Measurements from ENCODE around the gene RIOK1.

The RIOK1 gene

DNA sequence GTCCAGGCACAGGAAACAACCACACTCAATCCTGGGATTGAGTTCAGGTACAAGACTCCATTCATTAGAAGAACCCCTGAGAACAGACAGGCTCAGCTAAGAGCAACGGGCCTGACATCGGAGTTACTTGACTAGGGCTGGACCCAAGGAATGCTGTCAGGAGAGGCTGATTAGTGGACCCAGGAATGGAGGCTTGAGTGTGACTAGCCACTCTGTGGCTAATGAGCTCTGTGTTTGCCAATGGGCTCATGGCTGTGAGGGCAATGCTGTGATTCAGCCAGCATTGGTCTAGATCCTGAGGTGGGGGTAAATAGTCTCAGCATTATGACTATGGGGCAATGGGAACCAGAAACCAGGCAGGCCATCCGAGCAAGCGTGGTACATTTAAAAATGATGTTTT is 71.8 kb downstream of the RIOK1 start:
- Histone ChIP-seq H3K9me3 (no peaks in the 10 kb centered on the region), H3K27me3 (no peaks in the 10 kb centered on the region), H3K4me1 (no peaks in the 10 kb centered on the region), H3K4me3 (ENCODE audit: low read depth, low read length) (no peak overlapping the region), H3K36me3 (no peaks in the 10 kb centered on the region)
- DNase-seq = no peak
- TF ChIP-seq CTCF (IDR thresholded peaks at IDR 0.05; ENCODE audit: low read depth, low read length) = no peak

DNA sequence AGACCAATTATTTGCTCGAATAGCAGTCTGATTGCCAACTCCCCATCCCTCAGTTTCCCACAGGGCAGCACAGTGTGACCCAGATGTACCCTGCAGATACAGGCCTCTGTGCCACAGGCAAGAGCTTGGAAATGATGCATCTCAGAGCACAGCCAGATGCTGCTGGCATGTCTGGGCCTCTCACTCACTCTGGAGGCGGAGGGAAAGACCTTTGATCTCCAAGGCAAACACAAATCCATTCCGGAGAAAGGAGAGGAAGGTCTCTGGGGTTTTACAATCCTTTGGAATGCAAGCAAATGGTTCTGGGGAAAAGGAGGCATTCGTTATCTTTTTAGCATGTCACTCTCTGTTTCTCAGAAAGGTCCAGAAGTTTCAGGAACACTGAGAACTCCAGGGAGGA is 74.2 kb downstream of the RIOK1 start:
- DNase-seq = no peak
- Histone ChIP-seq H3K9me3 (no peaks in the 10 kb centered on the region), H3K4me3 (ENCODE audit: low read depth, low read length) (no peak overlapping the region), H3K4me1 (no peaks in the 10 kb centered on the region), H3K27me3 (no peaks in the 10 kb centered on the region), H3K36me3 (no peaks in the 10 kb centered on the region)
- TF ChIP-seq CTCF (IDR thresholded peaks at IDR 0.05; ENCODE audit: low read depth, low read length) = no peak

- H3K36me3 ChIP-seq = no peaks in the 10 kb centered on the region
- no peak overlapping the region for H3K4me3 ChIP-seq (ENCODE audit: low read depth, low read length)
- no peaks in the 10 kb centered on the region for H3K4me1 ChIP-seq
- no peaks in the 10 kb centered on the region; the same call in 1 of the 2 replicates for H3K27me3 ChIP-seq
- no peaks in the 10 kb centered on the region for H3K9me3 ChIP-seq
- no peak for DNase-seq
- no peak for TF ChIP-seq CTCF (IDR thresholded peaks at IDR 0.05; ENCODE audit: low read depth, low read length)
These were observed 77.6 kb downstream of the RIOK1 start for GRCh38 chr6:7467007-7467897.

All from BE2C (cell line).